K562 (cell line): ENCODE measurements around the gene PHF12. TPM values are rescaled to one million over a fixed set of nuclear protein-coding genes. Genes with fewer than 3 reads are reported as not detected.

ENCODE experiments used
- DMBX1 ChIP-seq: fragments of 250-450 bp; sonication (Bioruptor Pico); IDR thresholded peaks from 2 replicates; pipeline ENCODE4 v1.8.0; 2022; ENCODE audit warnings: inconsistent platforms, mild to moderate bottlenecking, moderate library complexity, borderline replicate concordance
- ETS2 ChIP-seq: IDR thresholded peaks from 2 replicates; pipeline ENCODE4 v1.6.1; 2016; ENCODE audit warnings: borderline replicate concordance, missing genetic modification characterization, mild to moderate bottlenecking, moderate library complexity, missing compliant biosample characterization; ENCODE audit not compliant: poor library complexity, severe bottlenecking
- ETV1 ChIP-seq: fragments of 450-650 bp; conservative IDR thresholded peaks from 2 replicates; pipeline ENCODE4 v1.6.1; 2016; ENCODE audit warnings: missing genetic modification characterization, control low read depth, low read depth, missing compliant biosample characterization
- GTF2A2 ChIP-seq: IDR thresholded peaks from 2 replicates; pipeline ENCODE4 v1.6.1; 2016; ENCODE audit warnings: mild to moderate bottlenecking, missing genetic modification characterization, missing compliant biosample characterization
- HDAC1 ChIP-seq, 2 experiments: fragments of 450-650 bp; IDR thresholded peaks; 2 replicates each; pipeline ENCODE4 v1.6.1; 2016 to 2017; ENCODE audit warnings: inconsistent platforms in 1 of 2, mild to moderate bottlenecking in 1 of 2, moderate library complexity in 1 of 2
- PHF20 ChIP-seq: fragments of 450-650 bp; IDR thresholded peaks from 2 replicates; pipeline ENCODE4 v1.6.1; 2018; ENCODE audit not compliant: partially characterized antibody
- PTBP1 ChIP-seq: fragments of 200-400 bp; formaldehyde crosslinking; IDR thresholded peaks from 2 replicates; pipeline ENCODE4 v1.6.1; 2017; ENCODE audit warnings: low read depth, low read length
- RBM22 ChIP-seq: fragments of 200-400 bp; formaldehyde crosslinking; IDR thresholded peaks from 2 replicates; pipeline ENCODE4 v1.6.1; 2018; ENCODE audit warnings: low read length, low read depth; ENCODE audit not compliant: poor library complexity, severe bottlenecking
- SMARCA4 ChIP-seq: fragments of 450-650 bp; IDR thresholded peaks from 2 replicates; pipeline ENCODE4 v1.6.1; 2016
- SMC3 ChIP-seq: conservative IDR thresholded peaks from 2 replicates; pipeline ENCODE4 v1.6.1; 2011; ENCODE audit warnings: low read depth, low read length, improper control_type of control experiment; ENCODE audit not compliant: insufficient read depth
- SP1 ChIP-seq: sonication (generic); formaldehyde crosslinking; IDR thresholded peaks from 2 replicates; pipeline ENCODE4 v1.8.1; 2022; ENCODE audit warnings: mild to moderate bottlenecking, missing genetic modification reagents
- TOE1 ChIP-seq, 2 experiments: fragments of 450-650 bp in 1 of 2; sonication (generic) in 1 of 2; formaldehyde crosslinking in 1 of 2; IDR thresholded peaks; 2 replicates each; pipeline versions ENCODE4 v1.7.1 to v1.8.0; 2016 to 2022; ENCODE audit warnings: borderline replicate concordance in 2 of 2, mild to moderate bottlenecking in 2 of 2, antibody characterized with exemption in 1 of 2, inconsistent platforms in 1 of 2, low read depth in 1 of 2, missing genetic modification reagents in 1 of 2, moderate library complexity in 1 of 2
- U2AF1 ChIP-seq: fragments of 200-400 bp; formaldehyde crosslinking; optimal IDR thresholded peaks from 2 replicates; pipeline ENCODE3; 2017; ENCODE audit warnings: mild to moderate bottlenecking, low read depth, low read length, moderate library complexity
- ZNF184 ChIP-seq: sonication (generic); formaldehyde crosslinking; IDR thresholded peaks from 2 replicates; pipeline ENCODE4 v1.5.0; 2020; ENCODE audit warnings: missing genetic modification reagents
- ZNF444 ChIP-seq: fragments of 250-450 bp; sonication (Bioruptor Pico); IDR thresholded peaks from 2 replicates; pipeline ENCODE4 v1.4.0; 2020; ENCODE audit warnings: mild to moderate bottlenecking, moderate library complexity
- ZNF695 ChIP-seq: fragments of 450-650 bp; formaldehyde crosslinking; IDR thresholded peaks from 2 replicates; pipeline ENCODE4 v1.4.0; 2020; ENCODE audit warnings: mild to moderate bottlenecking, moderate library complexity
- polyA plus RNA-seq, 8 experiments: library from polyadenylated mRNA; depleted of rRNA in 4 of 8; stranded (reverse) in 5 of 8; unstranded in 3 of 8; fragments of >200 nt; fragmentation: Nextera tagmentation in 2 of 8; fragmentation: Illumina TruSeq in 1 of 8; extraction: Ambion mirVana in 2 of 8; extraction: Trizol in 1 of 8; gene quantifications; 2 replicates each; pipeline versions ENCODE4 v1.2.1 to v1.2.3, GENCODE V29; 2011 to 2014; ENCODE audit warnings: inconsistent platforms in 1 of 8, missing spikeins in 1 of 8
- total RNA-seq, 7 experiments: library from RNA; depleted of rRNA in 6 of 7; stranded (reverse); fragments of >200 nt in 6 of 7; fragmentation: Illumina TruSeq in 2 of 7; extraction: Trizol in 2 of 7; gene quantifications; 2 replicates each; pipeline versions ENCODE4 v1.2.1 to v1.2.3, GENCODE V29; 2011 to 2021; ENCODE audit warnings: low replicate concordance in 1 of 7
- TF ChIP-seq, protein P1 (sequence below): sonication (generic); formaldehyde crosslinking; IDR thresholded peaks from 2 replicates; pipeline ENCODE4 v1.8.1; 2023; ENCODE audit warnings: mild to moderate bottlenecking, missing genetic modification reagents
- TF ChIP-seq, protein P2 (sequence below), 2 experiments: IDR thresholded peaks in 1 of 2; conservative IDR thresholded peaks in 1 of 2; 2 replicates each; pipeline ENCODE4 v1.6.1; 2016; ENCODE audit warnings: low read depth in 2 of 2, mild to moderate bottlenecking in 1 of 2, missing compliant biosample characterization in 1 of 2, missing genetic modification characterization in 1 of 2, moderate library complexity in 1 of 2
- TF ChIP-seq, protein P3 (sequence below): fragments of 450-650 bp; IDR thresholded peaks from 2 replicates; pipeline ENCODE4 v1.6.1; 2018; ENCODE audit warnings: mild to moderate bottlenecking, low read depth; ENCODE audit not compliant: partially characterized antibody

The PHF12 gene
- total and polyA plus RNA-seq, 9 of the 15 experiments (the other 6 are each of a cell fraction or from before 2014, with no cell fraction given), result 0.82 to 31.3 (median 13.5) TPM

DNA sequence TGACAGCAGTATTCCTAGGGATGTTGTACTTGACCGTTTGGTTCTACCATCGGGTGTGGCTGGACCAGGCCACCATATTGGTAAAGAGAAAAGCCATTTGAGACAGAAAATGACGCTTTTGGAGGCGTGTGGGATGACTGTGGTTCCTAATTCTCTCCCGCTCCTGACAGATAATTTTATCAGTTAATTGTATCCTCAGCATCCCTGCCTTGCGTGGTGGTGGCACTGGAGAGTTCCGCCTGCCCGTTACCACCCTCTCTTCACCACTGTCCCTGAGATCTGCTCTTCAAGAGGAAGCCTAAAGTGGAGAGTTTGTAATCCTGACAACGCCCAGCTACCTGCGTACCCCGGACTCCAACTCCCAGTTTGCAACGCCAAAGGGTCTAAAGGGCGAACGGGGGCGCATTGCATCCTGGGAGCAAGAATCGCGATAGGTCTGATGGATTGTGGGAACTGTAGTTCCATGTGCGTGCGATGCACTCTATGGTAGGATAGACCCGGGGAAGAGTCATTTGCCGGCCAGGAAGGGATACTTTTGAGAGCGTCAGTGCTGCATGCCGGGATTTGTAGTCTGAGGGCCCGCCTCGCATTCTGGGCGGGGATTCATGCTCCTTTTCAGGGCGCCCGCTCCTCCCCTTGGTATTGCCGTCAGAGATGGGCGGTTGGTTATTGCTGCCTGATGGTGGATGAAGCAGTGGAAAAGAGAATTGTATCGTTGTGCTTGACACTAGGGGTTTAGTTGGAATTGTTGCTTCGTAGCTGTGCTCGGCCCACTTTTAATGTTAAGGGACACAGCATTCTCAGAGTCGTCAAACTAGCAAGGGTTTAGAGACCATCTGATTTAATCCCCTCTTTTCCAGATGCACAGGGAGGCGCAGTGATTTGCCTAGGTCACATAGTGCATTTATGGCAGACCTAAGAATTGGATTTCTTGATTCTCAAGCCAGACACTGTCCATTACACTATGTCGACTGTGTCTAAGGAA is 965 bp upstream of the PHF12 start (continued):
- TF ChIP-seq PTBP1, result no peak
- TF ChIP-seq GTF2A2 (tag), result no peak
- TF ChIP-seq ZNF444, result no peak
- TF ChIP-seq DMBX1 (CRISPR knock-in tag), result peak; percentile 85; the same call in 1 of the 2 replicates
- TF ChIP-seq, protein P1, sequence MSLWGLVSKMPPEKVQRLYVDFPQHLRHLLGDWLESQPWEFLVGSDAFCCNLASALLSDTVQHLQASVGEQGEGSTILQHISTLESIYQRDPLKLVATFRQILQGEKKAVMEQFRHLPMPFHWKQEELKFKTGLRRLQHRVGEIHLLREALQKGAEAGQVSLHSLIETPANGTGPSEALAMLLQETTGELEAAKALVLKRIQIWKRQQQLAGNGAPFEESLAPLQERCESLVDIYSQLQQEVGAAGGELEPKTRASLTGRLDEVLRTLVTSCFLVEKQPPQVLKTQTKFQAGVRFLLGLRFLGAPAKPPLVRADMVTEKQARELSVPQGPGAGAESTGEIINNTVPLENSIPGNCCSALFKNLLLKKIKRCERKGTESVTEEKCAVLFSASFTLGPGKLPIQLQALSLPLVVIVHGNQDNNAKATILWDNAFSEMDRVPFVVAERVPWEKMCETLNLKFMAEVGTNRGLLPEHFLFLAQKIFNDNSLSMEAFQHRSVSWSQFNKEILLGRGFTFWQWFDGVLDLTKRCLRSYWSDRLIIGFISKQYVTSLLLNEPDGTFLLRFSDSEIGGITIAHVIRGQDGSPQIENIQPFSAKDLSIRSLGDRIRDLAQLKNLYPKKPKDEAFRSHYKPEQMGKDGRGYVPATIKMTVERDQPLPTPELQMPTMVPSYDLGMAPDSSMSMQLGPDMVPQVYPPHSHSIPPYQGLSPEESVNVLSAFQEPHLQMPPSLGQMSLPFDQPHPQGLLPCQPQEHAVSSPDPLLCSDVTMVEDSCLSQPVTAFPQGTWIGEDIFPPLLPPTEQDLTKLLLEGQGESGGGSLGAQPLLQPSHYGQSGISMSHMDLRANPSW (CRISPR knock-in tag), result peak; percentile 98
- TF ChIP-seq ETV1 (tag), result peak; percentile 48; the same call in 1 of the 2 replicates
- no peak for TF ChIP-seq SMC3
- no peak for TF ChIP-seq ETS2
- TF ChIP-seq SP1 (CRISPR knock-in tag), result no peak
- no peak for TF ChIP-seq RBM22
- no peak; the same call in 1 of the 2 replicates for TF ChIP-seq SMARCA4
- peak; percentile 25 for TF ChIP-seq PHF20
- no peak for TF ChIP-seq ZNF695 (CRISPR knock-in tag)
- no peak for TF ChIP-seq U2AF1
- TF ChIP-seq, protein P2, sequence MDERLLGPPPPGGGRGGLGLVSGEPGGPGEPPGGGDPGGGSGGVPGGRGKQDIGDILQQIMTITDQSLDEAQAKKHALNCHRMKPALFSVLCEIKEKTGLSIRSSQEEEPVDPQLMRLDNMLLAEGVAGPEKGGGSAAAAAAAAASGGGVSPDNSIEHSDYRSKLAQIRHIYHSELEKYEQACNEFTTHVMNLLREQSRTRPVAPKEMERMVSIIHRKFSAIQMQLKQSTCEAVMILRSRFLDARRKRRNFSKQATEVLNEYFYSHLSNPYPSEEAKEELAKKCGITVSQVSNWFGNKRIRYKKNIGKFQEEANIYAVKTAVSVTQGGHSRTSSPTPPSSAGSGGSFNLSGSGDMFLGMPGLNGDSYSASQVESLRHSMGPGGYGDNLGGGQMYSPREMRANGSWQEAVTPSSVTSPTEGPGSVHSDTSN (CRISPR knock-in tag; IDR thresholded peaks at IDR 0.05; ENCODE audit: low read depth), result no peak
- TF ChIP-seq, protein P2 (tag; conservative IDR thresholded peaks at IDR 0.05; ENCODE audit: low read depth), result no peak
- TF ChIP-seq, protein P3, sequence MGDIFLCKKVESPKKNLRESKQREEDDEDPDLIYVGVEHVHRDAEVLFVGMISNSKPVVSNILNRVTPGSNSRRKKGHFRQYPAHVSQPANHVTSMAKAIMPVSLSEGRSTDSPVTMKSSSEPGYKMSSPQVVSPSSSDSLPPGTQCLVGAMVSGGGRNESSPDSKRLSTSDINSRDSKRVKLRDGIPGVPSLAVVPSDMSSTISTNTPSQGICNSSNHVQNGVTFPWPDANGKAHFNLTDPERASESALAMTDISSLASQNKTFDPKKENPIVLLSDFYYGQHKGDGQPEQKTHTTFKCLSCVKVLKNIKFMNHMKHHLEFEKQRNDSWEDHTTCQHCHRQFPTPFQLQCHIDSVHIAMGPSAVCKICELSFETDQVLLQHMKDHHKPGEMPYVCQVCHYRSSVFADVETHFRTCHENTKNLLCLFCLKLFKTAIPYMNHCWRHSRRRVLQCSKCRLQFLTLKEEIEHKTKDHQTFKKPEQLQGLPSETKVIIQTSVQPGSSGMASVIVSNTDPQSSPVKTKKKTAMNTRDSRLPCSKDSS, result no peak
- TF ChIP-seq ZNF184 (CRISPR knock-in tag), result no peak
- TF ChIP-seq HDAC1 (IDR thresholded peaks at IDR 0.05), result peak in 1 of 2 experiments; percentile 72; a peak in 2 of 4 replicates
- TF ChIP-seq TOE1 (IDR thresholded peaks at IDR 0.05; ENCODE audit: borderline replicate concordance), result 0 out of 2 replicates have a peak, but pooled peaks have one; percentile 33
- no peak for TF ChIP-seq TOE1 (CRISPR knock-in tag; IDR thresholded peaks at IDR 0.05; ENCODE audit: borderline replicate concordance, low read depth)
